Mesothelial cell of epicardium (in vitro differentiated cells): ENCODE results near the gene ANKRD13C. TPM values are rescaled to one million over a fixed set of nuclear protein-coding genes. Genes with fewer than 3 reads are reported as not detected.

Source experiments
- DNase-seq, 2 experiments: peaks; one replicate each; pipeline ENCODE4 v3.0.0; 2021; ENCODE audit warnings: low spot score in 2 of 2; ENCODE audit not compliant: unreplicated experiment in 2 of 2
- H3K27ac Mint-ChIP-seq: 2 replicates; pipeline ENCODE4 v1.8.0; 2021; ENCODE audit warnings: mixed read lengths
- H3K27me3 Mint-ChIP-seq: 2 replicates; pipeline ENCODE4 v1.8.0; 2021; ENCODE audit warnings: low read depth, mixed read lengths
- H3K36me3 Mint-ChIP-seq: 2 replicates; pipeline ENCODE4 v1.8.0; 2021; ENCODE audit warnings: mixed read lengths
- H3K4me1 Mint-ChIP-seq: 2 replicates; pipeline ENCODE4 v1.8.0; 2021; ENCODE audit warnings: mixed read lengths
- H3K4me3 Mint-ChIP-seq: 2 replicates; pipeline ENCODE4 v1.8.0; 2021; ENCODE audit warnings: mild to moderate bottlenecking, moderate library complexity, mixed read lengths
- H3K9me3 Mint-ChIP-seq: 2 replicates; pipeline ENCODE4 v1.8.0; 2021; ENCODE audit warnings: mixed read lengths
- total RNA-seq: library from RNA; stranded (reverse); gene quantifications from 3 replicates; pipeline ENCODE4 v1.2.1, GENCODE V29; 2021
- TF ChIP-seq, protein P1 (sequence below): fragments of 200-600 bp; sonication (generic); IDR thresholded peaks from one replicate; pipeline ENCODE4 v1.5.0; 2021; ENCODE audit warnings: antibody characterized with exemption; ENCODE audit not compliant: unreplicated experiment

The ANKRD13C gene, protein sequence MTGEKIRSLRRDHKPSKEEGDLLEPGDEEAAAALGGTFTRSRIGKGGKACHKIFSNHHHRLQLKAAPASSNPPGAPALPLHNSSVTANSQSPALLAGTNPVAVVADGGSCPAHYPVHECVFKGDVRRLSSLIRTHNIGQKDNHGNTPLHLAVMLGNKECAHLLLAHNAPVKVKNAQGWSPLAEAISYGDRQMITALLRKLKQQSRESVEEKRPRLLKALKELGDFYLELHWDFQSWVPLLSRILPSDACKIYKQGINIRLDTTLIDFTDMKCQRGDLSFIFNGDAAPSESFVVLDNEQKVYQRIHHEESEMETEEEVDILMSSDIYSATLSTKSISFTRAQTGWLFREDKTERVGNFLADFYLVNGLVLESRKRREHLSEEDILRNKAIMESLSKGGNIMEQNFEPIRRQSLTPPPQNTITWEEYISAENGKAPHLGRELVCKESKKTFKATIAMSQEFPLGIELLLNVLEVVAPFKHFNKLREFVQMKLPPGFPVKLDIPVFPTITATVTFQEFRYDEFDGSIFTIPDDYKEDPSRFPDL
- total RNA-seq = 23.0 to 23.7 TPM (median 23.4 TPM) in 3 replicates

DNA sequence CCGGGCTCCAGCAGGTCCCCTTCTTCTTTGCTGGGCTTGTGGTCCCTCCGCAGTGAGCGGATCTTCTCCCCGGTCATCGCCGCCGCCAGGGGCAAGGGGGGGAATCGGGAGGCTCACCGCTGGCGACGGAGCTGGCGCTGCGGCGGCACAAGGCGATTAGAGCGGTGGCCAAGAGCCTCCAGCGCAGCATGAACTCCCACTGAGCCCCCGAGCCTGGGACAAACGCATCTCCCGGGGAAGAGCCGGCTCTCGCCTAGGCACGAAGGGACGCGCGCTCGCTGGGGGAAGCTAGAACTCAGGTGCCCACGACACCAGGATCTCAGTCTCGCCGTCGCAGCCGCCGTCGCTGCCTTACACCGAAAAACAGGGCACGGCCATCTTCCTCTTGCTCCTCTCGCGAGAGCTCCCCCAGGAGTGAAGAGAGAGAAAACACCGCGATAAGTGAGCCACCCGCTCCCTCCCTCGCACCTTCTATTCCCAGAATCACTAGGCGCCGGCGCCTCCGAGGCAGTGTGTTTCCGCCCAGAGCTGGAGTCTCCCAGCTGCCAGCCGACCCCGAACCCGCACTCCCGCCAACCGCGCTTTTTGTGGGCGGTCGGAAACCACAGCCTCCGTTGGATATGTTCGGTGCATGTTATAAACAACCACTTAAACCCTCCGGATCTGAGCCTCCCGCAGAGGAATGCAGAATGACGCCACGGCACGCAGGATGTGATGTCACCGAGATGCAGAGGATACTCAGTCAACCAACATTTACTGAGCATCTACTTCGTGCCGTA, at the start of gene ANKRD13C:
Gene ANKRD13C (minus strand): TSS at position 391 of the 779 bp plus-strand sequence. CDS start 314 bp downstream, at position 77.
- Mint-ChIP-seq H3K27ac (peak within 1 kb of the TSS; percentile 99), H3K36me3 (peaks cover under 1% of the 10 kb centered on the region), H3K4me3 (peak within 1 kb of the TSS; percentile 95), H3K4me1 (peaks cover 31% of the 10 kb centered on the region), H3K9me3 (no peaks in the 10 kb centered on the region), H3K27me3 (no peaks in the 10 kb centered on the region)
- DNase-seq = peak; percentile 84 to 91
- TF ChIP-seq, protein P1, sequence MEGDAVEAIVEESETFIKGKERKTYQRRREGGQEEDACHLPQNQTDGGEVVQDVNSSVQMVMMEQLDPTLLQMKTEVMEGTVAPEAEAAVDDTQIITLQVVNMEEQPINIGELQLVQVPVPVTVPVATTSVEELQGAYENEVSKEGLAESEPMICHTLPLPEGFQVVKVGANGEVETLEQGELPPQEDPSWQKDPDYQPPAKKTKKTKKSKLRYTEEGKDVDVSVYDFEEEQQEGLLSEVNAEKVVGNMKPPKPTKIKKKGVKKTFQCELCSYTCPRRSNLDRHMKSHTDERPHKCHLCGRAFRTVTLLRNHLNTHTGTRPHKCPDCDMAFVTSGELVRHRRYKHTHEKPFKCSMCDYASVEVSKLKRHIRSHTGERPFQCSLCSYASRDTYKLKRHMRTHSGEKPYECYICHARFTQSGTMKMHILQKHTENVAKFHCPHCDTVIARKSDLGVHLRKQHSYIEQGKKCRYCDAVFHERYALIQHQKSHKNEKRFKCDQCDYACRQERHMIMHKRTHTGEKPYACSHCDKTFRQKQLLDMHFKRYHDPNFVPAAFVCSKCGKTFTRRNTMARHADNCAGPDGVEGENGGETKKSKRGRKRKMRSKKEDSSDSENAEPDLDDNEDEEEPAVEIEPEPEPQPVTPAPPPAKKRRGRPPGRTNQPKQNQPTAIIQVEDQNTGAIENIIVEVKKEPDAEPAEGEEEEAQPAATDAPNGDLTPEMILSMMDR = no peak

DNA sequence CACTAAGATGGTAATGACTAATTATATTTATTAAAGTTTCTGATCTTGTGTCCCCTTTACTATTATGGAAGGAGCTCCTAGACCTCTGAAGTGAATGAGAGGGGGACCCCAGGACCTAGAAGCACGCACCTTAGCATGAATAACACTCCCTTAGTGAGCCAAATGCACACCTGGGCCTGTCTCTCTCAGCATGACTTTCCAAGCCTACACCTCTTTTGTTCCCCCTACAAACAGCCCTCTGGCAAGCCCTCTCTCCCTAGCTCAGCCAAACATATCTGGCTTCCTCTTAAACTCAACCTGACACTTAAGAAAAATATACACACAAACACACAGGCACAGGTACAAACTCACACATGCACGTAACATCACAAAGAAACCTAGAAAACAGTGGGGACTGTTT, 49.2 kb upstream of the ANKRD13C start:
- Mint-ChIP-seq H3K9me3 (no peaks in the 10 kb centered on the region), H3K36me3 (no peaks in the 10 kb centered on the region), H3K4me3 (no peak overlapping the region), H3K27me3 (no peaks in the 10 kb centered on the region), H3K27ac (no peak overlapping the region), H3K4me1 (no peaks in the 10 kb centered on the region)
- DNase-seq = no peak
- TF ChIP-seq, protein P1 = no peak

DNA sequence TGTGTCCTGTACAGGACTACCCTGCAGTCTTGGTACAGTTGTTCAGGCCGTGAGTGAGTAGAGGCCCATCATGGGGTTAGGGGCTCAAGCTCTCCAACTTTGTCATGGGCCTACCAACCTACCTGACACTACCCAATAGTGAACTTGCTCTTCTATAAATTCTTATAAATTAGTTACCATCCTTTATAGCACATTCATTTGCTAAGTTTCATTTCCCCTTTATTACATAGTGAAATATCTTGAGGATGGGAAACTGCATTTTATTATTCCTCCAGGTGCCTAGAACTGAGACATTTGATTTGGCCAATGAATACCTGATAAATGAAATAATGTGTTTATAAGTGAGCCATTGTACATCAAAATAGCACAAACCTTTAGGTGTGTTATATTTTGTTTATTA, 47.5 kb upstream of the ANKRD13C start:
- Mint-ChIP-seq H3K27ac (no peak overlapping the region), H3K27me3 (no peaks in the 10 kb centered on the region), H3K36me3 (no peaks in the 10 kb centered on the region), H3K4me3 (no peak overlapping the region), H3K4me1 (no peaks in the 10 kb centered on the region), H3K9me3 (no peaks in the 10 kb centered on the region)
- TF ChIP-seq, protein P1 = no peak
- DNase-seq = no peak

DNA sequence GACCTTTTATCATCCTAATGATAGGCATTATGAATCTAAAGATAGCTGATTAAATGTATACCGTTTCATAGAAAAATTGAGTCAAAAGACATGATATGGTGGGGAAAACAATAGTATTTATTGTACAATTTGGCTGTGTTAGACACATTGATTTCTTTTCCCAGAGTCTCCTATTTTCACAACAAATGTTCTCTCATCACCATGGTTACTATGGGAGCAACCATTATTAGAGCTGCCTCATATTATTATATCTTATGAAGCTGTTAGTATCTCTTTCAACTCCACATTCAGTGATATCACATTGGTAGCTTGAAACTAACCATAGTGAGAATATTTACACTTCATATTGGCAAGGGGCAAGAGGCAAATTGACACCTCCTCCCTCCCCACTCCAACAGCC, 45.8 kb upstream of the ANKRD13C start:
- Mint-ChIP-seq H3K4me3 (no peak overlapping the region), H3K27ac (no peak overlapping the region), H3K4me1 (no peaks in the 10 kb centered on the region), H3K9me3 (no peaks in the 10 kb centered on the region), H3K27me3 (no peaks in the 10 kb centered on the region), H3K36me3 (no peaks in the 10 kb centered on the region)
- no peak for DNase-seq
- TF ChIP-seq, protein P1 = no peak

DNA sequence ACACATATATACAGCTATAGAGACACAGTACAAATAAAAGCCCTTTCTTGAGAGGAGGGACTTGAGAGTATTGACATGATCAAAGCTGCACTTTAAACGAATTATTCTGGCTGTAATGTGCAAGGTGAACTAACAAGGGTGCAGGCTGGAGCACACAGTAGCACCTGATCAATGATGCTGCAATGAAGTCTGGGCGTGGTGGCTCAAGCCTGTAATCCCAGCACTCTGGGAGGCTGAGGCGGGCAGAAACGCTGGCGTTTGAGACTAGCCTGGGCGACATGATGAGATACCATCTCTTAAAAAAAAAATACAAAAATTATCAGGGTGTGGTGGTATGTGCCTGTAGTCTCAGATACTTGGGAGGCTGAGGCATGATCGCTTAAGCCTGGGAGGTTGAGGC, 42.5 kb upstream of the ANKRD13C start:
- Mint-ChIP-seq H3K27ac (no peak overlapping the region), H3K36me3 (no peaks in the 10 kb centered on the region), H3K4me3 (no peak overlapping the region), H3K9me3 (no peaks in the 10 kb centered on the region), H3K27me3 (no peaks in the 10 kb centered on the region), H3K4me1 (no peaks in the 10 kb centered on the region)
- TF ChIP-seq, protein P1 = no peak
- no peak for DNase-seq
